NCI-H2227 treated with DMSO at 0.1 percent for 48 hours (cell line): ENCODE results near the gene ARHGEF10L.

Source experiments
- DNase-seq: peaks from one replicate; lab custom pipeline; 2025; lab: John Stamatoyannopoulos, UW

ARHGEF10L gene

DNA sequence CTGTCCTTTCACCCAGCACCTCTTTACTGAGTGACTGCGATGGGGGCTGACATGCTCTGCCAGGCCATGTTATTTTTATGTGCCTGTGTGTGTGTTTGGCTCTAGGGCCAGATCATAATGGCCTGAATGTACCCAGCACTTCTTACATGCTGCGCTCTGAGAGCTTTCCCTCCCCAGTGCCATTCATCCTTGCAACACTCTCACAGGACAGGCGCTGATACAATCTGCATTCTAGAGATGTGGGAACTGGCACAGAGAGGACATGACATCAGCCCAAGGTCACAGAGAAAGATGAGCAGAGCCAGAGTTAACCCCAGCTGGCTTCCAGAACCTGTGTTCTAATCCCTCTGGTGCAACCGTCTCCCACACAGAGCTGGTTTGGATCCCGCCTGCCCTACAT lies 54.5 kb downstream of the ARHGEF10L start:
- no peak for DNase-seq

DNA sequence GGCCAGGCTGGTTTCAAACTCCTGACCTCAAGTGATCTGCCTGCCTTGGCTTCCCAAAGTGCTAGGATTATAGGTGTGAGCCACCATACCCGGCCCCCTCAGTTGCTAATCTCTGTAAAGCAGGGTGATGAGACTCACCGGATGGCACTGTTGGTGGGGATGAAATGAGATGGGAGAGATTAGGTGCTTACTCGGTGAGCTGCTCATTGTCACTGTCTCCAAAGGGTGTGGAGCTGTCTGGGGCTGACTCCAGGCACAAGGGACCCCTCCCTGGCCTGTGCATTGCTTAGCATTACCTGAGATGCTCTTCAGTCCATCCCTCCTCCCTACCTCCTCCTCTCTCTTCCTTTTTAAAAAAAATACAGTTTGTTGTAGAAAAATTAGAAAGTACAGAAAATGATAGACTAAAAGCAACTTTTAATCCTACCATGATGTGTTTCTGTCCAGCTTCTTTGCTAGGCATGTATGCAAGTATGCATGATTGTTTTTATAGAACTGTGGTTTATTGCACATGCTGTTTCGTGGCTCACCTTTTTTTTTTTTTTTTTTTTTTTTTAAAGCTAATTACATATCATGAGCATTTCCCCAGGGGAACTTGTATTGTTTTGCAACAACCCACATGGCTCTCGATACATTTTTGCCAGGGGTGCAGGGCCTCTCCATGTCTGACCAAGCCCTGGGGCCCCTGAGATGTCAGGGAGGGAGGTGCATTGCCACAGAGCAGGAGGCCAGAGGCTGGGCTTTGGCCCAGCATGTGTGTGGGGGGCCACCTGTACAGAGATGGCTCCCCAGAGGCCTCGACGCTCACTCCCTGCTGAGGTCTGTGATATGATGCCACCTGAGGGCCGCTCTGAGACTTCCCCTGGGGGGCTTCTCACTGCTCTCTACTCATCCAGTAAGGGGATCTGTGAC lies 55.4 kb downstream of the ARHGEF10L start:
- DNase-seq = no peak

DNA sequence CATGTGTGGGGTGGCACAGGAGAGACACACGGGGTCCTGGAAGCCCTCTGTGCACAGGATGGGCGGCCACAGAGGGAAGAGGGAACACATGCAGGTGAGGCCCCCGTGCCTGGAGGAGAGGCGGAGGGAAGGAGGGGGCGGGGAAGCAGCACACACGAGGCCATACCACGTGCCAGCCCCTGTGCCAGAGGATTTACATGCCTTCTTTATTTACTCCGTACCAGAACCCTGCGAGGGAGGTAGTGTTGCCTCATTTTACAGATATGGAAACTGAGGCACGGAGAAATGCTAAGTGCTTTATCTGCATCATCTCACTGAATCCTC lies 56.1 kb downstream of the ARHGEF10L start:
- DNase-seq = no peak

DNA sequence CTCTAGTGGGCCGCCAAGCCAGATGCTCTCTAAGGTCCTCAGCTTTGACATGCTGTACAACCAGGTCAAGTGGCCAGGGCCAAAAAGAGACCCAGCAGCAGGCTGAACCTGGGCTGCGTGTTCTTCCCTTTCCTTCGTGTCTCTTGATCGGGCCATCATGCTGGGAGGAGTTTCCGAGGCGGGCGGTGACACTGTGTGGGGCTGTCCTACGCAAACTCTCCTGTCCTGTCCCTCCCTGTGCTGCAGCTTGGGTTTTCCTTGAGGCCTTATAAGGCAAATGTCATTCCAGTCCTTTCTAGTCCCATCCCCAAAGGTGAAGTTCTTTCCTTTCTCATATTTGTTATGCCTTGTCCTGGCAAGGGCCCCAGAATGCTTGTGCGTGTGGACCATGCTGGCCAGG lies 56.7 kb downstream of the ARHGEF10L start:
- DNase-seq = no peak

DNA sequence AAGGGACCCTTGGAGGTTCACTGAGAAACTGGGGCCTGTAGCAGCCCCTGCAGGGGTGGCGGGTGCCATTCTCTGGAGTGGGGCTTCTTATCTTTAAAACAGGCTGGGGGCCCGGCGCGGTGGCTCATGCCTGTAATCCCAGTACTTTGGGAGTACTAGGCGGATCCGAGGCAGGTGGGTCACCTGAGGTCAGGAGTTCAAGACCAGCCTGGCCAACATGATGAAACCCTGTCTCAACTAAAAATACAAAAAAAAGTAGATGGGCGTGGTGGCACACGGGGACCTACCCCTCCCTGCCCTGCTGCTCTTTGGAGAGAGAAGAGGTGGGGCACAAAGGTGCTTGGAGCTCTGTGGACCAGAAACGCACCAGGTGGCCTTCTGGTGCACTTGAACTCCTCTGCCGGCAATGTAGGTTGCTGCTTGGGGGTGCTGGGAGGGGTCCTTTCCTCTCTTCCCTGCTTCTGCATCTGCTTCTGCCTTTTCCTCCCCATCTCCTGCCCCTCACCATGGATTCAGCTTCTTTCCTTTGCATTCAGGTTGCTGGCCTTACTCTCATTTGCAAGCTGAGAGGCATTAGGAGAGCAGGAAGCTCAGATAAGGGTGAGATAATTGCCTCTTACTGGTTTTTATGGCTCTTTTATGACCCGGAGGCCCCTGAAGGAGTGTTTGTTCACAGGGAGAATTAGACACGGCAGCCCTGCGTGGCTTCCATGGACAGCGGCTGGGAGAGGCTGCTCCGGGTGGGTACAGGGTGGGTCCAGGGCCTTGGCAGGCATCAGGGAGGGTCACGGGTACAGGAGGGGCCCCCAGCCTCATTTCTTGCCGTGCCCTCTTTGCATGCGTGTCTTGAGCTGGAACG lies 57.4 kb downstream of the ARHGEF10L start:
- DNase-seq = peak; percentile 54

DNA sequence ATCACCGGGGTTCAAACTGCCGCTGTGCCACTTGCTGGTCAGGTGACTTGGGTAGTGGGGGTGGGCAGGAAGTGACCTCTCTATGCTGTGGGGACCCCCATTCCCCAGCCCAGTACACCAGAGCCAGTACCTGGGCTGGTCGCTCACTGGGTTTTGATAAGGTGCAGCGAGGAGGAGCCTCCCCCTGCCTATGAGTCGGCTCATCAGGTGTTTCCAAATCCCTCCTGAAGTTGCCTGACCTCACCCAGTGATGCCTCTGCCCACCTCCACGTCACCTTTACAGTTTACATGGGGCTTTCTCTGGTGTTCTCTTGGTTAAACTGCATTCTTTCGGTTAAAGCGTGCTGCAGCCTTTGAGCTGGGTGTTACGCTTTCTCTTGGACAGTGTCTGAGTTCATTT lies 58.2 kb downstream of the ARHGEF10L start:
- DNase-seq = no peak

DNA sequence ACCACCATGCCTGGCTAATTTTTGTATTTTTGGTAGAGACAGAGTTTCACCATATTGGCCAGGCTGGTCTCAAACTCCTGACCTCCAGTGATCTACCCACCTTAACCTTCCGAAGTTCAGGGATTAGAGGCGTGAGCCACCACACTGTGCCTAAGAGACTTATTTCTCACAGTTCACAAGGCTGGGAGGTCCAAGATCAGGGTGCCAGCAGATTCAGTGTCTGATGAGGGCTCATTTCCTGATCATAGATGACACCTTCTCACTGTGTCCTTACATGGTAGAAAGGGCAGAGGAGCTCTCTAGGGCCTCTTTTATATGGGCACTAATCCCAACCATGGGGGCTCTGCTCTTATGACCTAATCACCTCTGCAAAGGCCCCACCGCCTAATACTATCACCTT lies 58.8 kb downstream of the ARHGEF10L start:
- no peak for DNase-seq

DNA sequence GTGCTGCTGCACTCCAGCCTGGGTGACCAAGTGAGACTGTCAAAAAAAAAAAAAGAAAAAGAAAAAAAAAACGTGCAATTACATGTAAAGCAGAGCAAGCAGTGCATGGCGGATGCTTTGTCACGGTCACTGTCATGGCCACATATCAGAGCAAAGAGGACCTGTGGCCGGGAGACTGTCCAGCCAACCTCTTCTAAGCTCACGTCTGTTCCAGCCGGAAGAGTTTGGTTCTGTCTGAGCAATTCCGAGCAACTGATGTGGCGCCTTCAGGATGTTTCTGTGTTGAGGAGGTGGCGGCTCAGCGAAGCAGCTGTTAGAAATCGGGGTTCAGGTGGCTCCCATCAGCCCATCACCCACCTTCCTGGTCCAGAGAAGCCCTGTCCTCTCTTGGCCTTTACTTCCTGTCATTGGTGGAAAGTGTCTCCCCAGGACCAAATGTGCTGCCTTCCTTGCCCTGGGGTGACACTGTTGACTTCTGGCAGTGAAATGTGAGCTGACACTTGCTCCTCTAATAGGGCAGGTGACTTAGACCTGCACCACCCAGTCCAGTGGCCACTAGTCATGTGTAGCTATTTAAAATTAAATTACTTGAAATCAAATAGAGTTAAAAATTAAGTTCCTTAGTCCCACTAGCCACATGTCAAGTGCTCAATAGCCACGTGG lies 59.9 kb downstream of the ARHGEF10L start:
- DNase-seq = no peak

DNA sequence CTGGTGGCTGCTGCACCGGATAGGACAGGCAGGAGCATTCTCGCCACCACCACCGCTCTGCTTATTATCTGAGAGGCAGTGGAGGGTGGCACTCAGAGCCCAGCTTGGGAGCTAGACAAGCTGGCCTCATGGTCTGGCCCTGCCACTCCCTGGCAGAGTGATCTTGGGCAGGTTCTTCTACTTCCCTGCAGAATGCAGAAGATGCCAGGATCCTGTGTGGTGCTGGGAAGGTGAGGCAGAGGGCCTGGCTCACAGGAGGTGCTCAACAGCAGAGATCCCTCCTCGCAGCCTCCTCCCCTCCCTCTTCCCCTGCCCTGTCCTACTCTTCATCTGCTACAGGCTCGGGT lies 60.4 kb downstream of the ARHGEF10L start:
- DNase-seq = no peak

DNA sequence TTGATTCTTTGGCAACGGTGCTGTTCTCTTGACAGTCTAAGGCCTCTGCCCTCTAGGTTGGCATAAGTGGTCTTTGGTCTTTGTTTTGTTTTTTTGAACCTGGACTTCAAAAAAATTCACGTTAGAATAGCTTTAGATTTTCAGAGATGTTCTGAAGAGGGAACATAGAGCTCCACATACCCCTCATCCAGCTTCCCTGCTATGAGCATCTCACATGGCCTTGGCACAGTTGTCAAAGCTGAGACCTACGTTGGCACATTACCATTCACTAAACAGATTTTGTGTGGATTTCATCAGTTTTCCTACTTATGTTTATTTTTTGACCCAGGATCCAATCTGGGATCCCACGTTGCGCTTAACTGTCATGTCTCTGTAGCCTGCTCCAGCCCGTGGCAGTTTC lies 60.8 kb downstream of the ARHGEF10L start:
- no peak for DNase-seq

DNA sequence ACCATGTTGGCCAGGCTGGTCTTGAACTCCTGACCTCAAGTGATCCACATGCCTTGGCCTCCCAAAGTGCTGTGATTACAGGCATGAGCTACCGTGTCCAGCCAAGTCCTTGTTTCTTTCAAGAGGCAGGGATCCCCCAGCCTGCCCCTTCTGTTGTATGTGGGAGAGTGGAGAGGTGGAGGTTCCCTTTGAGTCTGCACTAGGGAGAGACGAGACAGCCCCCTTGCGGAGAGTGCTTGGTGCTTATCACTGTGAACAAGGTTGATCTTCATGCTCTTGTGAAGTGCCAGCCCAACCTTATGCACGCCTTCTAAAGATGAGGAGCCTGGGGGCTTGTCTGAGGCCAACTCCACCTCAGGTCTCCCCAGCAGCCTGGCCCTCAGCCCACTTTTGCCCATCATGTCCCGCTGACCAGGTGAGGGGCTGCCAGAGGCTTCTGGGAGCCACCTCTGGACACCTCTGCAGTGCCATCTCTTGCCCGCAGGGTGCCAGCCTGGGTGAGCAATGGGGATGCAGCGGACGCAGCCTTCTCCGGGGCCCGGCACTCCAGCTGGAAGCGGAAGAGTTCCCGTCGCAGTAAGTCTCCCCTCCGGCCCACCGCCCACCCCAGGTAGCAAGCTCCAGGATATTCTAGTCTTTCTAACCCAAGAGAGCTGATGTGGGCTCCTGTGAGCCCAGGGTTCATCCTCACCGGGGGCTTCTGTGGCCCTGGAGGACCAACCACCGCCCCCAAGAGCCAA lies 62.3 kb downstream of the ARHGEF10L start:
- no peak for DNase-seq

DNA sequence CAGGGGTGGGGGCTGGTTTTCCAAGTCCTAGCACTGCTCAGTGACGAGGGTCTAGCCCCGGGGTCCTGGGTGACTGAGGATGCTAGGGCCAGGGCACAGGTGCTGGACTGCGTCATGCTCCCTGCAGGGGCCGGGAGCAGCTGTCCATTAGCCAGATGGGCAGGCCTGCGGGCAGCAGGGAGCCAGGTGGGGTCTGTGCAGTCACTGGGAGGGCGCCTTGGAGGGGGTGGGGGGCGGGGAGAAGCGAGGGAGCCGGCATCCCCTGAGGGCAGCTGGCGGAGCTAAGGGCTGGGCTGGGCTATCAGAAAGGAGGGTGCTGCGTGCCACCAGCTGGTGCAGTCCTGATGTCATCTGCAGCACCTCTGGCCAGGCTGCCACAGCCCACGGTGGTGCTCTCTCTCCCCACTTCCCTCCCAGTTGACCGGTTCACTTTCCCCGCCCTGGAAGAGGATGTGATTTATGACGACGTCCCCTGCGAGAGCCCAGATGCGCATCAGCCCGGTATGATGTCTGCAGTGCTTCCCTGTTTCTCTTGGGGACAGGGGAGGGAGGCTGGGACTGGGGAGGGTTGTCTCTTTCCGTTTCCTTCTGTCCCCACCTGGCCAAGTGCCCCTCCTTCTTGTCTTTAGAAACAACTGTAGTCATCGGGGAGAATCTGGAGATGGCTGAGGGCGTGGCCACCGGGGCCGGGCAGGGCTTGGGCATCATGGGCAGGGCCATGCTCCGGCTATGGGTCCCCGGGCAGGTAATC lies 63.8 kb downstream of the ARHGEF10L start:
- DNase-seq = peak; percentile 37

DNA sequence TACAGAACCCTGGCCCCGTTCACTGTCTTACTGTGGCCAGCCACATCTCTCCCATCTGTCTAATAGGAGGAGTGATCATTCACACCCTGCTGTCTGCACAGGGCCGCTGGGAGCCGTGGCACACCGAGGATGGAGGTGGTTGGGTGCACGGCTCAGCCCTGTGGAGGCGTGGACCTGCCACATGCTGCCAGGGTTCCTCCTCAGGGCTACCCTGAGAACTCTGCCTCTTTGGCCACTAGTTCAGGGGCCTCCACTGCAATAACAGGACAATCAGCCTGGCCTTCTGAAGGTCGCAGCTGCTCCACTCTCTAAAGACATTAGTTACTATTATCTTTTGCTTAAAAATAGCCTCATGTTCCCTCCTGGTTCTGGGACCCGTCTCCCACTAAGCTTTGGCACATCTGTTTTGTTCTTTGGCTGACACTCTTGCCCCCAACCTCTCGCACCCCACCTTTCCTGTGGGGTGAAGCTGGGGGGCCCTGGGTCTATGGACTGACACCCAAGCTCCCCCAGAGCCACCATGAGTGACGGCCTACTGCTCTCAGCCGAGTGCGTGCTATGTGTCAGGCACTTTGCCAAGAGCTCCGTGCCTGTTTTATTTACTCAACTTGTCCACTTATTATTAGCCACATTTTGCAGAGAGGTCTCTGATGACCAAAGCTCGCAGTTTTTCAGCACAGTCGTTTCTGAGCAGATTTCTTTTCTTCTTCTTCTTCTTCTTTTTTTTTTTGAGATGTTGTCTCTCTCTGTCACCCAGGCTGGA lies 66.3 kb downstream of the ARHGEF10L start:
- DNase-seq = no peak

DNA sequence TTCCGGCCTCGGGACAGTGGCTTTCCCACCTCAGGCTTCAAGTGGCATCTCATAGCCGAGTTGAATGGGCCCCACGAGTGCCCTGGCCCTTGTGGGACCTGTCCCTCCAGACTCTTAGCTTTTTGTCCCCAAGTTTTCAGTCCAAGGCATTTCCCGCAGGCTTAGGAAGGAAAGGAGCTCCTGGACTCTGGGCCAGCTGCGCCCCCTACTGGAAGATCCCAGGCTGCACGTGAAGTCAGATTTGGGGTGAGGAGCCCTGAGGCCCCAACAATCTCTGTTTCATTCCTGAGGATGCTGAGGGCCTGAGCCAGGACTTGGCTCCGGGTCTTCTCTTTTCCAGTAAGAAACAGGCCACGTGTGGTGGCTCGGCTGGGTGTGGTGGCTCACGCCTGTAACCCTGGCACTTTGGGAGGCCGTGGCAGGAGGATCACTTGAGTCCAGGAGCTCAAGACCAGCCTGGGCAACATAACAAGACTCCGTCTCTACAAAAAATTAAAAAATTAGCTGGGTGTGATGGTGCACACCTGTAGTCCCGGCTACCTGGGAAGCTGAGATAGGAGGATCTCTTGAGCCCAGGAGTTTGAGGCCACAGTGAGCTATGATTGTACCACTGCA lies 67.4 kb downstream of the ARHGEF10L start:
- DNase-seq = peak; percentile 17

DNA sequence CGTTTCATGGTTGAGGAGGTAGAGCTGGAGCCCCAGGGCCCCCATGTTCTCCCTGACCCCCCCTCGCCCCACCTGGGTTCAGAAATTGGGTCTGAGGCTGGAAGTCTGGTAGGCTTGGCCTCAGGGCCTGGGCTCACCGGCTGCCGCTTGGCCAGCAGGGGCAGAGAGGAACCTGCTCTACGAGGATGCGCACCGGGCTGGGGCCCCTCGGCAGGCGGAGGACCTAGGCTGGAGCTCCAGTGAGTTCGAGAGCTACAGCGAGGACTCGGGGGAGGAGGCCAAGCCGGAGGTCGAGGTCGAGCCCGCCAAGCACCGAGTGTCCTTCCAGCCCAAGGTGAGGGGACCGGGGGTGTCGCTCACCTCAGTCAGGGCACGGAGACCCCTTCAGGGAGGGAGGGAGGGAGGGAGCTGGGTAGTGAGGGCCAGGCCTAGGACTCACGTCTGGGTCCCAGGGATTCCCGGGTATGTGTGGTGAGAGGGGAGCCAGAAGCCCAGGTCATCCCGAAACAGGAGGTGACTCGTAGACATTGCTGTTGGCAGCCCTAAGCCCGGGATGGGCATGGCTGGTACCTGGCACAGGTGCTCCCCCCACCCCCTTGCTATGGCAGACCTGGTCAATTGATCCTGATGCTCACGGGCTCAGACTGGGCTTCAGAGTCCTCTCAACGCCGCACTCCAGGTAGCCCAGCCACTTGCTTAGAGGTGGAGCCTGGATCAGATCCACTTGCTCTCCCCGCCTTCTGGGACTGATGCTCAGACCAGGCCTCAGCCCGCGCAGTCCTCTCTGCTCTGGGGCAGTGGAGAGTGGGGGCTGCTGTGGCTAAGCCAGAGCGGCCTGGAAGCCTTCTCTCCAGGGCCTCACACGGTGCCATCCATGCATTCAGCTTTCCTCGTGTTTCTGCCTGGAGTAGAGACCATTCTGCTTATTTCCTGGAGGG lies 68.4 kb downstream of the ARHGEF10L start:
- DNase-seq = no peak

DNA sequence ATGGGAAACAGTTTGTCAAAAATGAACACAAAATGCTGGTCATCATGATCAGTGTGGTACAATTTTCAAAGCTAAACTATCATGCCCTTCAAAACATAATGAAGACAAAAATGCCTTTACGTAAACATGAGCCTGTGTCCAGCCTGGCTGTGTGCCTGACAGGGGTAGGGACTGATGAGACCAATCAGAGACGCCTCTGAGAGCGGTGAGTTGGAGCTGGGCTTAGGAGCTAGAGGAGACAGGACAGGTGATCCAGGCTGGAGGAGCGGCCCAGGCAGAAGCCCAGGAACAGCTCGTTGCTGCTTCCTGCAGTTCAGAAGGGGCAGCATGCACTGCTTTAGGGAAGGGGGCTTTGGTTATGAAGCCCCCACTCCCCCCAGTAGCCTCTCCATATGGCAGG lies 70.0 kb downstream of the ARHGEF10L start:
- DNase-seq = no peak

DNA sequence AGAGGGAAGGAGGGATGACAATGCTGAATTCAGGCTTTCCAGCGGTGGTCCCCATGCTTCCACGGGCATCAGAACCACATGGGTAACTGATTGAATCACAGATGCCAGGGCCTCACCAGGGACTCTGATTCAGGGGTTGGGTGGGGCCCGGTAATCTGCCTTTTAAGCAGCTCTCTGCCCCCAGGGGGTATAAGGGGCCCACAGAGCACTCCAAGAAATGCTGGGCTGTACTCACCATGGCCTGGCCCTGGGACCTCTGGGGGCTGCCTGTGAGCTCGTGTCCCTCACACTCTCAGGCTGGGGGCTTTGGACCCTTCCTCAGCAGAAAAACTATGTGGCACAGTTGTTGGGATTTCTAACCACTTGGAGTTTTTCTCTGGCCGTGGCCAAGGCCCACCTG lies 70.6 kb downstream of the ARHGEF10L start:
- no peak for DNase-seq

DNA sequence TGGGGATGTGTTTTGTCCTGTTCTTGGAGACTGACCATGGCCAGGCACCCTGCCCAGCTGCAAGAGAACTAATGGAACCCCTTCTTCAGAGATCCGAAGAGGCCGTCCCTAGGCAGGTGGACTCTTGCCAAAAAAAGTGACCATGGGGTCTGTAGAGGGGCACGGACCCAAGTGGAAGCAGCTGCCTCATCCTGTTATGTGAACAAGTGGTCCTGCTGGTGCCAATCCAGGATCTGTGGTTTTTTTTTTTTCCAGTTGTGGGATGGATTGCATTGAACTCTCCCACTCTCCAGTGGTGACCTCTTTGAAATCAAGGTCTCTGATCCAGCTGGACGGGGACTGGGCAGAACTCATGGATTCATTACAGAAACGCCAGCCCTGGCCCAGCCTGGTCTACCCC lies 71.2 kb downstream of the ARHGEF10L start:
- no peak for DNase-seq

DNA sequence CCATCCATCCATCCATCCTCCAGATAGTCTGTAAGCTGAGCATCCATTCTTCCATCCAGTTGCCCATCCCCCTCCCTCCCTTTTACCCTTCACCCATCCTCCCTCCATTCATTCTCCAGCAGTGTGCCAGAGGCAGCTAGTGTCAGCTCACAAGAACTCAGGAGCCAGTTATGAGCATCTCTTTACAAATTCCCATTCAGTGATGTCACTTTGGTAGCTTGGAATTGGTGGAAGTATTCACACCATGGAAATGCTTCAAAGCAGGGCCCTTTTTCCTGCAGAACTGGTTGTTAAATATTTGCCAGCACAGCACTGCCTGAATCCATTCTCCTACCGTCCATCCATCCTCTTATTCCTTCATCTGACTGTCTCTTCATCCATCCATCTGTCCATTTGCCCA lies 72.5 kb downstream of the ARHGEF10L start:
- DNase-seq = no peak
